IPS DF 4.7 (cell line): Measurements from ENCODE around the gene SQSTM1.

Experiments
- DNase-seq: peaks from one replicate; pipeline ENCODE4 v3.0.0-alpha.2; 2013; ENCODE audit warnings: low spot score; ENCODE audit errors: extremely low read depth

Gene SQSTM1

DNA sequence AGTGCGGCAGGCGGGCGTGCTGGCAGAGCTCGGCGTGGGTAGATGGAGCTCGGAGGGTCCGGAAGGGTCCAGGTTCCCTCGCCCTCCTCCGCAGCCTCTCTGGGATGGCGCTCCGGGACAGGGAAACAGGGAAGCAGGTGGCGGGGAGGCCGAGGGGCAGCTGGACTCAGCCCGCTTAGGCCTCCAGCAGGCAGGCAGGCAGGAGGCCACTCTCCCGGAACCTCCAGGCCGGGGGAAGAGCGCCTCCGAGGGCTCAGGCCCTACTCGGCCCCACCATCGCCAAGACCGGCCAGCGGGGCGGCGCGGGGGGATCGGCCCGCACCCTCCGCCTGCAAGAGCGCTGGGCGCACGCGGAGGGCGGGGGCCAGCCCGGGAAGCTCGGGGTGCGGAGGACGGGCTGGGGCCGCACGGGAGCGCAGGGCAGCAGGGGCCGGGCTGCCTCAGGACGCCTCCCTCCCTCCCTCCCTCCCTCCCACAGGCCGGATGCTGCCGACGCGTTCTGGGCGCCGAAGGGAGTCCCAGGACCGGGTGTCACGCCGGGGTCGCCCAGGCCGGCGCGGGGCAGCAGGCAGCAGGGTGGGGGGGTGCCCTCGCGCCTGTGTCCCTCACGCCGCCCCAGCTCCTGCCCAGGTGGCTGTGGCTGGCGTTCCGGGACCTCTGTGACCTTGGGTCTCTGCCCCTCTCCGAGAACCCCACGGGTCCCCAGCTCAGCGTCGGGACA is 15.0 kb upstream of the SQSTM1 start:
- no peak for DNase-seq

GRCh38 chr5:179806250-179807048 is 14.3 kb upstream of the SQSTM1 start, which contains the start of gene MGAT4B:
TSS of gene MGAT4B (minus strand) at chr5:179806866. CDS start at chr5:179806583, 283 bp downstream.
- DNase-seq = no peak

- no peak for DNase-seq
Measured at GRCh38 chr5:179812135-179812825, 8.4 kb upstream of the SQSTM1 start.

GRCh38 chr5:179812997-179813607 is 7.6 kb upstream of the SQSTM1 start:
- no peak for DNase-seq

- no peak for DNase-seq
Measured at GRCh38 chr5:179814090-179814489, 6.6 kb upstream of the SQSTM1 start.

DNA sequence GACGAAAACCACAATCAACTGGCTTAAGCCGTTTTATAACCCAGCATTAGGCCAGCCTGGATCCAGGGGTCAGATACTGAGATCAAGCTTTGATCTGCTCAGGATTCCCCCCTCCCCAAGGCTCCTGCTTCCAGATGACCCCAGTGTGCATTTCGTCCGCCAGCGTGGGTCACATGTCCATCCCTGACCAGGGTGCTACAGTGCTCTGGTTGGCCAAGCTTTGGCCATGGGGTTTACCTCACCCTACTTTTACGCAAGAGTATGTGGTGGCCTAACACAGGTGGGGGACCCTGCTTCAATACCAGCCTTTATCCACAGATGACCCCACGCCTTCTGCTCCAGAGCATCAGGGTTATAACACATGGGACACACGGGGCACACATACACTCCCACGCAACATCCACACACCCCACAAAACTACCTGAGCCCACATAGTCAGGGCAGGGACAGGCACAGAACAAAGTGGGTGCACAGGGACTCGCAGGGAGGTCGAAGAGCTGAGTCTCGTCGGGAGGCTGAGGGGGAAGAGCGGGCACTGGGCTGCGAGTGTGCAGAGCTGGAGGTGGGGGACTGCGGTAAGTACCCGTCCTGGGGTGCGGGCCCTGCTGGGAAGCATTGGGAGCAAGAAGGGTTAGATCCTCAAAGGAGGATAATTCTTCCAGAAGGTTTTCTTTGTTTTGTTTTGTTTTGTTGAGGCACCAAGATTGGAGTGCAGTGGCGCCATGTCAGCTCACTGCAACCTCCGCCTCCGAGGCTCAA is 5.0 kb upstream of the SQSTM1 start:
- no peak for DNase-seq

GRCh38 chr5:179816401-179816795 is 4.3 kb upstream of the SQSTM1 start:
- DNase-seq = no peak

- DNase-seq = no peak
Measured at GRCh38 chr5:179816796-179817469, 3.8 kb upstream of the SQSTM1 start.

DNA sequence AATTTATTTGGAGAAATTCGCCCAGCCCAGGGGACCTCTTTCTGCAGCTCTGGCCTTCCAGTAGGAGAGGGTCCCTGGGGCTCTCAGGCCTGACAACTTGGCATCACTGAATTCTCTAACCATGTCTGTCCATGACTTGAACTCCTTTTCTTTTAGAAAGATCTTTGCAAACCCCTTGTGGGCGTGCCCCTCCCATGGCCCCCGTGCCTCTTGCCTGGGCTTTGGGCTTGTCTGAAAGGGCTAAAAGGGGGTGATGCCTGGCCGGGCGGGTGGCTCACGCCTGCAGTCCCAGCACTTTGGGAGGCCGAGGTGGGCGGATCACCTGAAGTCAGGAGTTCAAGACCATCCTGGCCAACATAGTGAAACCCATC is 3.2 kb upstream of the SQSTM1 start:
- no peak for DNase-seq

GRCh38 chr5:179817890-179818745 is 2.6 kb upstream of the SQSTM1 start:
- no peak for DNase-seq

DNA sequence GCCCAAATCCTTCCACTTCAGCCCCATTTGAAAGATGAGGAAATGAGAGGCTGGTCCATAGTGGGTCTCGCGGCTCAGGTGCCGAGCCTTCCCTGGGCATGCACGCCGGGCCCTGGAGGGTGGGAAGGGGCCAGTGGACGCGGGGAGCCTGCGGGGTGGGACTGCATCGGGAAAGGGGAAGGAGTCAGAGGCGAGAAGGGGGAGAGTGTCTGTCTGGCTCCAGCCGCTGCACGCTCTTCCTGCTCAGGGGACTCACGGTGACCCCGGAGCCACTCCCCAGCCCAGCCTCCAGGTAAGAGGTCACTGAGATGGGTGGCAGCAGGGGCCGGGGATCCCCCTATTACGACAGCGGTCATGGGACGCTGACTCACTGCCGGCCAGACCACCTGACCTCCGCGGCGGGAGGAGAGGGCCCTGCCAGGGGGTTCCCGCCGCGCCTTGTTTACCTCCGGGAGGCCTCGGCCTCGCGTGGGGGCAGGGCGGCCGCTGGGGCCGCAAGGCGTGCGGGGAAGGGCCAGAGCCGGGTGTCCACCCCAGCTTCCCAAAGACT is 1.9 kb upstream of the SQSTM1 start:
- DNase-seq = no peak

DNA sequence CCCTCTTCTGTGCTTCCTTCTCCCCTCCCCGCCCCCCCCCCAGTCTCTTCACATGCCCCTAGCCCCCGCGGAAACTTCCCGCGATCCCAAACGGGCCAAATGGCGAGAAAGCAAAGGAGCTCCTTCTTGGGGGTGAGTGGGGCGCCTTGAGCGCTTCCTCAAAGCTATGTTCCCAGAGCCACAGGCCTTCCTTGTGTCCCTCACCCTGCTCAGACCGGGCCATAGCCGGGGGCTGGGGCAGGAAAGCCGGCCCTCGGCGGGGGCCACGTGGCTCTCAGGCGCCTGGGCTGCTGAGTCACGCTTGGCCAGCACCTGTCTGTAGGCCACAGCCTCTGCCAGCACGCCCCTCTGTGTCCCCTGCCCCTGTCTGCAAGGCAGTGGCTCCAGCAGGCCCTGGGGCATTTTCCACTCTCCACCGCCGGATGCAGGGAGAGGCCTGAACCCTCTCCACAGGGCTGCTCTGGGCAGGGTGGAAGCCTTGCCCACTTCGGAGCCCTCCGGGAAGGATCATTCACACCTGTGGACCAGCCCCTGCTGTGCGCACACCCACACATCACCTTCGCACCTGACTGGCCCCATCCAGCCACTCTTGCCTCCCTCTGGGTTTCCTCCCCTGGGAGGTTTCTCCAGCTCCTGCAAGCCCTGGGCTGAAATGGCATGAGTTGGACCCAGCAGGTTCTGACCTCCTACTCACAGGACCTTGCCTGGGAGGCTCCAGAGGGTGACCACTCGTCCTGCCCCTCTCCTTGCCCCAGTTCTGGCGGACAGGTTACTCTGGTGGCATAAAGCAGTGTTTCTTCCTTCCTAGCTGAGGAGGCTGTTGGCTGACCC is 1.2 kb upstream of the SQSTM1 start:
- DNase-seq = no peak

GRCh38 chr5:179820127-179820482 is 600 bp upstream of the SQSTM1 start:
- no peak for DNase-seq

GRCh38 chr5:179821298-179822058 is 773 bp downstream of the SQSTM1 start:
- DNase-seq = no peak

- no peak for DNase-seq
Measured at GRCh38 chr5:179822059-179822432, 1.3 kb downstream of the SQSTM1 start.

GRCh38 chr5:179822444-179822990 is 1.8 kb downstream of the SQSTM1 start:
- DNase-seq = no peak

GRCh38 chr5:179823937-179824744 is 3.4 kb downstream of the SQSTM1 start:
- no peak for DNase-seq
